GM23338 (cell line): Measurements from ENCODE around the gene PCDHGA11.
"Not testable (repeated sequence)": the region's sequence is repeated elsewhere in the genome, so short reads cannot be mapped to it uniquely, and the experiment has no call there.

Experiments used
- CREB1 ChIP-seq: fragments of 250-450 bp; sonication (Bioruptor Pico); IDR thresholded peaks from 2 replicates; pipeline ENCODE4 v1.5.0; 2020; ENCODE audit warnings: low read depth, mild to moderate bottlenecking, moderate library complexity
- CTCF ChIP-seq, 2 experiments: fragments of 200-600 bp in 1 of 2; sonication (generic) in 1 of 2; conservative IDR thresholded peaks; 2 replicates each; pipeline versions ENCODE4 v1.5.1 to v1.6.1; 2016 to 2017; ENCODE audit warnings: antibody characterized with exemption in 2 of 2, low read depth in 2 of 2, mild to moderate bottlenecking in 2 of 2, moderate library complexity in 1 of 2
- EZH2 ChIP-seq: fragments of 200-600 bp; sonication (generic); IDR thresholded peaks from one replicate; pipeline ENCODE4 v1.8.0; 2017; ENCODE audit warnings: antibody characterized with exemption, mild to moderate bottlenecking, low read depth; ENCODE audit not compliant: unreplicated experiment
- EZH2phosphoT487 ChIP-seq: fragments of 200-600 bp; sonication (generic); IDR thresholded peaks from one replicate; pipeline ENCODE4 v1.8.1; 2018; ENCODE audit warnings: antibody characterized with exemption; ENCODE audit not compliant: unreplicated experiment
- JUNB ChIP-seq: IDR thresholded peaks from one replicate; pipeline ENCODE4 v1.6.1; 2016; ENCODE audit warnings: antibody characterized with exemption; ENCODE audit not compliant: unreplicated experiment
- NANOG ChIP-seq: IDR thresholded peaks from 2 replicates; pipeline ENCODE4 v1.6.1; 2016; ENCODE audit warnings: antibody characterized with exemption, borderline replicate concordance
- POLR2AphosphoS5 ChIP-seq: IDR thresholded peaks from 2 replicates; pipeline ENCODE4 v1.6.1; 2016; ENCODE audit warnings: antibody characterized with exemption, low read depth
- STAT1 ChIP-seq: IDR thresholded peaks from one replicate; pipeline ENCODE4 v1.6.1; 2016; ENCODE audit warnings: antibody characterized with exemption; ENCODE audit not compliant: unreplicated experiment
- ZNF331 ChIP-seq: fragments of 250-450 bp; sonication (Bioruptor Pico); IDR thresholded peaks from 2 replicates; pipeline ENCODE4 v1.5.0; 2020; ENCODE audit warnings: low read depth, mild to moderate bottlenecking, moderate library complexity
- TF ChIP-seq, protein P1 (sequence below): IDR thresholded peaks from one replicate; pipeline ENCODE4 v1.6.1; 2018; ENCODE audit warnings: antibody characterized with exemption; ENCODE audit not compliant: unreplicated experiment

- TF ChIP-seq CREB1 (CRISPR knock-in tag); ZNF331; EZH2; JUNB; EZH2phosphoT487; POLR2AphosphoS5; NANOG; STAT1: not testable (repeated sequence)
- peak; percentile 69 for TF ChIP-seq CTCF (conservative IDR thresholded peaks at IDR 0.05; ENCODE audit: low read depth in 2 of 2)
- TF ChIP-seq, protein P1, sequence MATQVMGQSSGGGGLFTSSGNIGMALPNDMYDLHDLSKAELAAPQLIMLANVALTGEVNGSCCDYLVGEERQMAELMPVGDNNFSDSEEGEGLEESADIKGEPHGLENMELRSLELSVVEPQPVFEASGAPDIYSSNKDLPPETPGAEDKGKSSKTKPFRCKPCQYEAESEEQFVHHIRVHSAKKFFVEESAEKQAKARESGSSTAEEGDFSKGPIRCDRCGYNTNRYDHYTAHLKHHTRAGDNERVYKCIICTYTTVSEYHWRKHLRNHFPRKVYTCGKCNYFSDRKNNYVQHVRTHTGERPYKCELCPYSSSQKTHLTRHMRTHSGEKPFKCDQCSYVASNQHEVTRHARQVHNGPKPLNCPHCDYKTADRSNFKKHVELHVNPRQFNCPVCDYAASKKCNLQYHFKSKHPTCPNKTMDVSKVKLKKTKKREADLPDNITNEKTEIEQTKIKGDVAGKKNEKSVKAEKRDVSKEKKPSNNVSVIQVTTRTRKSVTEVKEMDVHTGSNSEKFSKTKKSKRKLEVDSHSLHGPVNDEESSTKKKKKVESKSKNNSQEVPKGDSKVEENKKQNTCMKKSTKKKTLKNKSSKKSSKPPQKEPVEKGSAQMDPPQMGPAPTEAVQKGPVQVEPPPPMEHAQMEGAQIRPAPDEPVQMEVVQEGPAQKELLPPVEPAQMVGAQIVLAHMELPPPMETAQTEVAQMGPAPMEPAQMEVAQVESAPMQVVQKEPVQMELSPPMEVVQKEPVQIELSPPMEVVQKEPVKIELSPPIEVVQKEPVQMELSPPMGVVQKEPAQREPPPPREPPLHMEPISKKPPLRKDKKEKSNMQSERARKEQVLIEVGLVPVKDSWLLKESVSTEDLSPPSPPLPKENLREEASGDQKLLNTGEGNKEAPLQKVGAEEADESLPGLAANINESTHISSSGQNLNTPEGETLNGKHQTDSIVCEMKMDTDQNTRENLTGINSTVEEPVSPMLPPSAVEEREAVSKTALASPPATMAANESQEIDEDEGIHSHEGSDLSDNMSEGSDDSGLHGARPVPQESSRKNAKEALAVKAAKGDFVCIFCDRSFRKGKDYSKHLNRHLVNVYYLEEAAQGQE, result not testable (repeated sequence)
Measured at GRCh38 chr5:141397756-141398551, 22.9 kb upstream of the PCDHGA11 start, which contains the start of gene PCDHGB5.
